Ovary (tissue), 9 donors: ENCODE data around the gene DCHS2. TPM values are rescaled to one million over a fixed set of nuclear protein-coding genes. Genes with fewer than 3 reads are reported as not detected.

Experiments
- DNase-seq, 5 donors: peaks; one replicate each; pipeline ENCODE4 v3.0.0-alpha.2; 2019 to 2020
- H3K27ac ChIP-seq, 2 donors: fragments of 200-600 bp; one replicate each; pipeline versions ENCODE4 v1.5.1 to v1.8.0; 2019 to 2022
- H3K27me3 ChIP-seq: fragments of 200-600 bp; one replicate; pipeline ENCODE4 v1.8.0; 2022
- H3K36me3 ChIP-seq: fragments of 200-600 bp; sonication (generic); one replicate; pipeline ENCODE4 v1.5.1; 2019
- H3K4me1 ChIP-seq: one replicate; pipeline ENCODE4 v1.8.1; 2013; ENCODE audit warnings: mild to moderate bottlenecking, moderate library complexity; ENCODE audit not compliant: insufficient read depth
- H3K4me3 ChIP-seq: fragments of 200-600 bp; sonication (generic); one replicate; pipeline ENCODE4 v1.5.1; 2017
- H3K9me3 ChIP-seq, 2 donors: fragments of 200-600 bp in 1 of 2; sonication (generic) in 1 of 2; one replicate each; pipeline versions ENCODE4 v1.5.1 to v1.8.1; 2013 to 2019; ENCODE audit warnings: mild to moderate bottlenecking in 1 of 2, moderate library complexity in 1 of 2
- CTCF ChIP-seq, 3 donors: fragments of 450-650 bp in 2 of 3; fragments of 200-600 bp in 1 of 3; IDR thresholded peaks; one replicate each; pipeline versions ENCODE4 v1.5.1 to v1.8.0; 2016 to 2022; ENCODE audit warnings: antibody characterized with exemption in 3 of 3, mild to moderate bottlenecking in 1 of 3
- EP300 ChIP-seq: sonication (generic); formaldehyde crosslinking; IDR thresholded peaks from one replicate; pipeline ENCODE4 v1.6.1; 2017; ENCODE audit warnings: antibody characterized with exemption
- POLR2A ChIP-seq: fragments of 450-650 bp; IDR thresholded peaks from one replicate; pipeline ENCODE4 v1.6.1; 2017; ENCODE audit warnings: antibody characterized with exemption, mild to moderate bottlenecking, moderate library complexity
- WGBS, 3 donors: extraction: QIAGEN DNeasy Blood & Tissue Kit in 1 of 3; methylation state at CpG; one replicate each; pipeline versions ENCODE4 v1.1.5 to v1.1.7; 2013 to 2017; 5-methylcytosine and 5-hydroxymethylcytosine counted together
- intact Hi-C, 4 donors: fragments of 100-400 bp; cut with DNase I; formaldehyde crosslinking; loops; one replicate each; pipeline versions ENCODE4 v1.11.0 to v1.15.1; 2022 to 2023
- polyA plus RNA-seq, 2 donors: library from polyadenylated mRNA; stranded (reverse); fragments of 200-250 nt in 1 of 2; fragments of 350-450 nt in 1 of 2; fragmentation: Illumina TruSeq in 1 of 2; extraction: RNeasy Lipid Tissue Mini Kit (QIAGEN cat#74804) in 1 of 2; gene quantifications; one replicate each; pipeline ENCODE4 v1.2.3, GENCODE V29; 2013 to 2014
- total RNA-seq, 7 donors: library from RNA; depleted of rRNA in 2 of 7; stranded (reverse); fragments of >200 nt in 2 of 7; fragmentation: NEBNext Ultra II Directional in 3 of 7; extraction: Animal tissue kit (Norgen Biotek cat#: 25700) in 3 of 7; gene quantifications; one replicate each; pipeline versions ENCODE4 v1.1.0 to v1.2.4, GENCODE V29; 2016 to 2023
- donor health status: DM: no; HTN: no; CAD: no; lungs with moderate emphysema.
- donor health status: DM: no; HTN: no; CAD: no.
- donor health status: Bipolar disorder and iron deficiency.
- donor health status: DM: yes; HTN: yes; CAD: no.
- donor health status: DM: no; HTN: no; CAD: no.
- donor health status: DM: yes; HTN: yes; CAD: no.

Gene DCHS2
- total and polyA plus RNA-seq, 9 donors, result 0.68 to 8.7 (median 2.6) TPM

GRCh38 chr4:154205471-154205870, 286.1 kb downstream of the DCHS2 start:
- TF ChIP-seq POLR2A (no peak), CTCF (IDR thresholded peaks at IDR 0.05) (no peak), EP300 (no peak)
- DNase-seq, result no peak
- Histone ChIP-seq H3K36me3 (no peaks in the 10 kb centered on the region), H3K27ac (no peak overlapping the region), H3K4me1 (no peaks in the 10 kb centered on the region), H3K9me3 (no peaks in the 10 kb centered on the region), H3K4me3 (no peak overlapping the region), H3K27me3 (no peaks in the 10 kb centered on the region)
- WGBS, 3 donors, result 13 to 23% (median 19%) methylated on average over 3 of the region's 3 CpGs
- intact Hi-C loops, result no loop called here

GRCh38 chr4:154194649-154195048, 296.9 kb downstream of the DCHS2 start:
- intact Hi-C loops, result no loop called here
- no peaks in the 10 kb centered on the region for H3K27me3 ChIP-seq
- no peaks in the 10 kb centered on the region for H3K36me3 ChIP-seq
- no peaks in the 10 kb centered on the region for H3K4me1 ChIP-seq
- DNase-seq, result no peak
- H3K9me3 ChIP-seq, result no peaks in the 10 kb centered on the region
- no peak overlapping the region for H3K4me3 ChIP-seq
- no peak overlapping the region for H3K27ac ChIP-seq
- TF ChIP-seq POLR2A (no peak), EP300 (no peak), CTCF (IDR thresholded peaks at IDR 0.05) (no peak)

- H3K27me3 ChIP-seq, result no peaks in the 10 kb centered on the region
- H3K36me3 ChIP-seq, result no peaks in the 10 kb centered on the region
- intact Hi-C loops, result no loop called here
- H3K27ac ChIP-seq, result no peak overlapping the region
- no peaks in the 10 kb centered on the region for H3K9me3 ChIP-seq
- no peak overlapping the region for H3K4me3 ChIP-seq
- H3K4me1 ChIP-seq, result no peaks in the 10 kb centered on the region
- DNase-seq, result no peak
- TF ChIP-seq EP300 (no peak), POLR2A (no peak), CTCF (IDR thresholded peaks at IDR 0.05) (no peak)
- 92 to 96% (median 94%) methylated on average over 8 of the region's 8 CpGs for WGBS, 3 donors
These were observed 299.0 kb downstream of the DCHS2 start for GRCh38 chr4:154192585-154192984.

- intact Hi-C loops, result no loop called here
- Histone ChIP-seq H3K27me3 (no peaks in the 10 kb centered on the region), H3K36me3 (no peaks in the 10 kb centered on the region), H3K4me1 (no peaks in the 10 kb centered on the region), H3K27ac (no peak overlapping the region), H3K4me3 (no peak overlapping the region), H3K9me3 (no peaks in the 10 kb centered on the region)
- TF ChIP-seq CTCF (IDR thresholded peaks at IDR 0.05), result no peak
- no peak for TF ChIP-seq EP300
- TF ChIP-seq POLR2A, result no peak
- 54 to 75% (median 63%) methylated on average over 4 of the region's 4 CpGs for WGBS, 3 donors
- no peak for DNase-seq
These were observed 302.3 kb downstream of the DCHS2 start for GRCh38 chr4:154189346-154189745.

- DNase-seq, result no peak
- H3K4me1 ChIP-seq, result no peaks in the 10 kb centered on the region
- TF ChIP-seq CTCF (IDR thresholded peaks at IDR 0.05), result no peak
- TF ChIP-seq EP300, result no peak
- no peak for TF ChIP-seq POLR2A
- no peaks in the 10 kb centered on the region for H3K9me3 ChIP-seq
- H3K36me3 ChIP-seq, result no peaks in the 10 kb centered on the region
- no peaks in the 10 kb centered on the region for H3K27me3 ChIP-seq
- intact Hi-C loops, result no loop called here
- WGBS, 3 donors, result 91 to 96% (median 94%) methylated on average over 3 of the region's 3 CpGs
- H3K27ac ChIP-seq, result no peak overlapping the region
- no peak overlapping the region for H3K4me3 ChIP-seq
These were observed 304.7 kb downstream of the DCHS2 start for GRCh38 chr4:154186888-154187287.
